ENCODE results near the gene KCNIP1.
A peak's percentile ranks its signal among the peaks of the same experiment; 100 is the strongest.
"Not testable (repeated sequence)": the region's sequence is repeated elsewhere in the genome, so short reads cannot be mapped to it uniquely, and the experiment has no call there.

The KCNIP1 gene

DNA sequence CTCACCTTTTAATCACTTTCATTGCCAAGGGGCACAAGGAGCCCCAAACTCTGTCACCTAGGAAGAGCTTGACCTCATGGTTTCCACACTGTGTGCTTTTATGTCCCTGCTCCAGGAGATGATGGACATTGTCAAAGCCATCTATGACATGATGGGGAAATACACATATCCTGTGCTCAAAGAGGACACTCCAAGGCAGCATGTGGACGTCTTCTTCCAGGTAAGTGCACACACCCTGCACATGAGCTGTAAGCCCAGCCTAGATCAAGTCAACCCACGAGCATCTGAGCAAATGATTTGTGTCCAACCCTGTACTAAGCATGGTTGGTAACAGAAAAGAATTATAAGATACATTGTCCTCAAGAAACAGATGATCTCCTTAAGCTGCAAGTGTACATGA, 228.9 kb downstream of the KCNIP1 start:
- DNase-seq, result no peak

DNA sequence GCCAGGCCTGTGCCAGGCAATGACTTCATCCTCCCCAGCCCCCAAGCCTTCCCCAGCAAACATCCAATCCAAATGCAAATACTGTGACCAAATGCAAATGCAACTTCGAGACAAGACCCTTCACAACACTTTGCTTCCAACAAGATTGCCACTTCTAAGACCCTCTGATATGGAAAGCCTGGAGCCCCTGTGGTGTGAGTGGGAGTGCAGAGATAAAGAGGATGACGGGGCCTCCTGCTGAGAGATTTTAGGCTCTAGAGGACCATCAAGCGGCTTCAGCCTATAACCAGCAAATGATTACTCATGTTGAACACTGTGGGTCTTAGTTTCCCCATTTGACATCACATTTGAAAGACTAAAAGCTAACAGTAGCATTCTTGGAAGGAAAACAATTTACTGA, 233.1 kb downstream of the KCNIP1 start:
- DNase-seq, result no peak

DNA sequence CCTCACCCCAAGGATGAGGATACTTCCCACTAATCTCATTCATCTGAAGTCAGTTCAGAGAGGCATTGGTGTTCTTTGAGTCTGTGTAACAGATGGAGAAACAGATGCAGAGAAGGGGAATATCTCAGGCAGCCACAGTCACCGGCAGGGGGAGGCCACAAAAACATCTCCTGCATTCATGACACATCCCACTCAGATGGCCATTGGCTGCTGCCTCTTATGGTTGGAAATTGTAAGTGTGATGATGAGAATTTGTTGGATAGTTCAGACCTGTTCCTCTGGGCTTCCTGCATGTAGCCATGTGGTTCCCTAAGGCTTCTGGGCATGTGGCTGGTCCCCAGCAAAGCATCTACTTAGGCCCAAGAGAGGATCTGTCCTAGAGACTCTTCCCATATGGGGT, 233.8 kb downstream of the KCNIP1 start:
- peak; percentile 76 for DNase-seq

DNA sequence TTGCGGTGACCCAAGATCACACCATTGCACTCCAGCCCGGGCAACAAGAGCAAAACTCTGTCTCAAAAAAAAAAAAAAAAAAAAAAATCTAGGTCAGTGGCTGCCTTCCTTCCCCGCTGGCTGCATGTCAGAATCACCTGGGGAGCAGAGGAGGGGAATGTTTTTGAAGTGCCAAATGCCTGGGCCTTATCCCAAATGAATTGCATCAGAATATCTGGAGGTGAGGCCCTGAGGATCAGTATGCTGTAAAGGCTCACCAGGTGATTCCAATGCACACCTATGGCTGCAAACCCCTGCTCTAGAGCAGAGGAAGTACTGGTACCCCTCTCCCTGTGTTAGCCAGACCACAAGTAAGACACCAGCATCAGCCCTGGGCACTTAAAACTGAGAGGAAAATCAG, 235.0 kb downstream of the KCNIP1 start:
- DNase-seq, result no peak

DNA sequence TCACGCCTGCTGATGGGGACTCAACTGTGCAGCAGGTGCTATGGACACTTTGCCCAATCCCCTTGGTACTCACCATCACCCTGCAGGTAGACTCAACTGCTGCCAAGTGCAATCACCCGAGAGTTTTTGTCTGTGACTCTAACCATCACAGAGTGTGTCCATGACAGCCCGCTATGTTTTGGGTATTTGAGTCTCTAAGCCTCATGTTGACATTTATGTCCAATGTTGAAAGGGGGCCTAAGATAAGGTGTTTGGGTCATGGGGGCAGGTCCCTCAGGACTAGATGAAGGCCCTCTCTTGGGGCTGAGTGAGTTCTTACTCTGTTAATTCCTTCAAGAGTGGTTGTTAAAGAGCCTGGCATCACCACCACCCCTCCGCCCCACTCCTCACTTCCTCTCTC, 235.6 kb downstream of the KCNIP1 start:
- DNase-seq, result no peak

DNA sequence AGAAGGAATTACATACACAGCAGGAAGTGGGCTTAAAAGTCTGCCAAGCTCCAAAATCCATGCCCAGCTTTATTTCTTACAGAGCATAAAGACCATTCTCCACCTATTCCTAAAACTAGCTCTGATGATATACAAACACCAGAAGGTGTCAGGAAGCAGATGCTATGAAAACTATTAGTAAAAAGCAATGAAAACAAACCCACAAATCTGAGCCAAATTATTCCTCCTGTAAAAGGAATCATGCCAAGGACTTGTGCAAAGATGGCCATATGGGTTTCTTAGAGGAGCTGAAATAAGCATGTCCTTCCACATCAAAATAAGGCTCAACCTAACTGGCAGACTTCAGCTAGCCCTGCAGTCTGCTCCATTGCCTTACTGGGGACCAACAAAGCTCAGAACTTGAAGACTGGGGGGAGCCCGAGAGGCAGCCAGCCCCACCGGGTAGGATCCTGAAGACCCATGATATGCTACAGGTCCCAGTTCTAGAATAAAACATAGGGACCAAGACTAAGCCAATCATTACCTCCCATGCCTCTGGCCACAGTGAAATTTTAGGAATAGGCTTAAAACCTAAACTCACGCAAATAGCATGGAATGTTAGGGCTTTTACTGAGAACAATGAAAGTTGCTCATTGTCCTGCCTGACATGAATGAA, 236.9 kb downstream of the KCNIP1 start:
- no peak for DNase-seq

DNA sequence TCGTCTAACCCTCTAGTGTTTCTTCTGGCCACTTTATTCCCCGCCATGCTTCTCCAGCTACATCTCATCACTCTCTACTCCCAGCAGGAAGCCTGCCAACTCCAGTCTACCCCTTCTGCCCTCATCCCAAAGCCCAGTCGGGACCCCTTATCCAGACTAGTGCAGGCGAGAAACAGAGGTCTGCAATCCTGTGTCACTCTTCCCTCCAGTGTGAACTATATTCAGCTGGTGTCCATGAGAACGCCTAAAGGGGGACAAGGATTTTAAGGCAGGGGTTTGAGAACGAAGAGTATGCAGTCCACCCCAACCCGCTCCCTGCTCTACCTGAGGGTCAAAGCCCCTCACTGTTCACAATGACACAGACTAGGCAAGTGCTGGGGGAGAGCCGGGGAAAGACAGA, 238.0 kb downstream of the KCNIP1 start:
- DNase-seq, result no peak

DNA sequence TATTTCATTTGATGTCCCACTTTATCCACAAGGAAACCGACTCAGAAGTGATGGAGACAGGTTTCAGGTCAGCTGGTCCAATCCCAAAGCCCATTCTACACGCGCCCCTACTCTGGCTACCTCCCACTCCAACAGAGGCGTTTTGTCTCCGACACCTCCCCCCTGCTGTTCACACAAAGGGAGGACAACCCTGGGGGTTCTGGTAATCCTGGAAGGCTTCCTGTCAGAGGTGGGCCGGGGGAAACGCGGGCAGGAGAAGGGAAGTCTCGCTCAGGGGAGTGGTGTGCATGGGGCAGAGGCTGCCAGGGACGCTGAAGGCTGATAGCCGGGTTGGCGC, 240.0 kb downstream of the KCNIP1 start:
- no peak for DNase-seq

DNA sequence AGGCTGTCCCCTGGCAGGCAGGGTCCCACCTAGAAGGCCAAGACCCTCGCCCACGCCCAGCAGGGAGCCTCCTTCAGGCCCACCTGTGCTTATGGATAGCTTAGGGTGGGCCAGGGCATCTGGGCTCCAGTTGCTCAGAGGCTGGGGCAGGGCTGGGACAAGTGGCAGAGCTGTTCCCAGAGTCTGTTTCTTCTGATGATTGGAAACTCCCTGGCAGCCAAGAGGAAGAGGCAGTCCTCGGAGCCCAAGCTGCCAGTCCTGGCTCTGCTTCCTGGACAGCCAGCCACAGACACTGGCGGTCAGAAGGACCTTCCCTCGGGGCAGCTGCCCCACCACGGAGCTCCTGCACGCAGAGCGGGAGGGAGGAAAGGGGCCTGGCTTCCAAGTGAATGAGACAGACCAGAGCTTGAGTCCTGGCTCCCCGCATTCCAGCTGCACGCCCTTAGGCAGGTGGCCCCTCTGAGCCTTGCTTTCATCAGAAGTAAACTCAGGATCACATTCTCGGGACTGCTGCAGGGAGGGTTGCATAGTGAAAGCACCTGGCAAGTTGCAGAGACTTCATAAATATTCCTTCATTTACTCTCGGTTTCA, 241.8 kb downstream of the KCNIP1 start:
- no peak for DNase-seq

DNA sequence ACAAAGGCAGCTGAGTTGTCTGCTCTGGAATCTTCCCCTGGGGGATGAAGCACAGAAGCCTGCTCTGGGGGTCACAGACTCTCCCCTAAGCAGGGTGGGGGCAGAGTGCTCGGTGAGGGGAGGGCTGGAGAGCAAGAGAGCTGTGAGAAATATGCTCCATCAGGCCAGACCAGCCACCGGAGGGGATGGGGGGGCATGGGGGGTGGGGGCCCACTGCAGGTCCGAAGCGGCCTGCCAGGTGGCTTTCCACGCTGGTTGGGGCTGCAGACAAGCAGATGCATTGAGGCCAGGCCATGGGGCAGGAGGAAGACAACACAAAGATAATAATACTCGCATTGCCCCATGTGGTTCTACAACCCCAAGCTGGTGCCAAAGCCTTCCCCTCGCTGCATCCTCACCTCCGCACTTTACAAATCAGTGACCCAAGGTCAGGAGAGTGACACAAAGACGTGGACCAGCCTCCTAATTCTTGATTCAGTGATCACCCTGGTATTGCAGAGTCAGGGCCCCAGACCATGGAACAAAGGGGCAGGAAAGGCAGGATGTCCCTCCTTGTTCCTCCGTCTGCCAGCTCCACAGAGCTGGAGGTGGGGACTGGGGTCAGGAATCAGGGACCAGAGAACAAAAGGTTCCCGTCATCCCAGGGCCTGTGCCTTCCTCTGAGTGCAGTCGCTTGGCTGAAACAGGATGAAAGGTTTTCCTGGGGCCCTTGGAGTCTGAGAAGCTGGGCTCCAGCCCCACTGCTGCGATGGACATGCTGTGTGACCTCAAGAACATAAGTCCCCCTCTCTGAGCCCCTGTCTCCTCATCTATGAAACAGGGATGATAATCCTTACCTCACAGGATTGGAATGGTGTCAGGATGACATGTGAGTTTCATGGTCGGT, 242.5 kb downstream of the KCNIP1 start:
- no peak for DNase-seq

DNA sequence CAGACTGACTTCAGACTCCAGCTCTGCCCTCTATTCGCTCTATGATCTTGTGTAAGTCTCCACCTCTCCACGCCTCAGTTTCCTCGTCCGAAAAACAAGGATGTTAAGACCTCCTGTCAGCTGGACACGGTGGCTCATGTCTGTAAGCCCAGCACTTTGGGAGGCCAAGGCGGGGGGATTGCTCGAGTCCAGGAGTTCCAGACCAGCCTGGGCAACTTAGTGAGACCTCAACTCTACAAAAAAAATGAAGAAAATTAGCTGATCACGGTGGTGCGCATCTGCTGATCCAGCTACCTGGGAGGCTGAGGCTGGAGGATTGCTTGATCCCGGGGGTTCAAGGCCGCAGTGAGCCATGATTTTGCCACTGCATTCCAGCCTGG, 243.1 kb downstream of the KCNIP1 start:
- no peak for DNase-seq

DNA sequence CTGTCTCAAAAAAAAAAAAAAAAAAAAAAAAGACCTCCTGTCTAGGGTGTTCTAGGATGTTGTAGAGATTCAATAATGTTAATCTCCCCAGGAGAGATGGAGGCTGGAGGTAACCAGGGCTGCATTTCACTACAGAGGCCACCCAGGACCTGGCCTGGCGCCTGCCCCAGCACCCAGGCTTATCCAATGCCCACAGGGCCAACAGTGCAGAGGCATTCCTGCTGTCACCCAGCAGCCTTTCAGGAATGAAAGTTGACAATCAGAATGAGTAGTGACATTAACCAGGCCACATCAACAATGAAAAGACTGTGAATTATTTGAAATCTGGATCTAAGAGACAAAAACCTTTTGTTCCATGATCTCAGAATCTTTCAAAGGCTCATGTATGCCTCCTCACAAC, 243.5 kb downstream of the KCNIP1 start:
- no peak for DNase-seq

DNA sequence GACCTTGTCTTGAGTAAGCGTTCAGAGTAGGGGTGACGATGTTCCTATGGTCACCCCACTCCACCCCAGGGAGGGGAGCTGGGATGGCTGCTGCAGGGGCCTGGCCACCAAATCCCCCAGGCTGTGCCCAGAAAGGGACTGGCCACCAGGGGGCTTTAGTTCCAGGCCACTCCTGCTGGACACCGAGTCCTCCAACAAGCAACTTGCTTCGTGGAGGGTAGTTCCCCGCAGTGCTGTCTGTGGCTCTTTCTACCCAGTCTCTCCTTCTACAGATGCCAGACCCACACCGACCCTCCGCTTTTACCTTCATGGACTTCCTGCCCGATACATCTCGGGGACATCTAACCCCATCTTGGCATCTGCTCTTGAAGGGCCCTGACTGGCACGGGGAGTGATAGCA, 244.0 kb downstream of the KCNIP1 start:
- no peak for DNase-seq

DNA sequence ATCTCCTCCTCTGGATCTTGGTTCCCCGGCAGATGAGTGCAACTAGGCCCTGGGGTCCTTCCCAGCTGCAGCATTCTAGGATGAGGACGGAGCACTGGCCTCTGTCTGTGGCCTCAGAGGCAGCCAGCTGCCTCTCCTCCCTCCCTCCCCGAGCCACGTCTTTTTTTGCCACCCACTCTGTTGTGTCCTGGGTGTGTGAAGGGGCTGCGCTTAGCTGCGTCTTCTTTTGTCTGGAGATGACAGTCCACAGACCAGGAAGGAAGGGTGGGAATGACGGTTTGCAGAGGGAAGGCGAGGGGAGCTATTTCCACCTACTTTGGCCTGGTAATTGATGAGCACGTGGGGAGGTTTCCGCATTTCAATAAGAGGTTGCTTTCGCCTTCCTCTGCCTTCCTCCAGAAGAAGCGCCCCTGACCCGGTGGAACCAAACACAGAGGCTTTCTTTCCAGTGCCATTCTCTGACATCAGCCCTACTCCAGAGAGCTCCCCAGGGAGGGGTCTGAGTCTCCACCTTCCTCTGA, 245.2 kb downstream of the KCNIP1 start:
- DNase-seq, result no peak

DNA sequence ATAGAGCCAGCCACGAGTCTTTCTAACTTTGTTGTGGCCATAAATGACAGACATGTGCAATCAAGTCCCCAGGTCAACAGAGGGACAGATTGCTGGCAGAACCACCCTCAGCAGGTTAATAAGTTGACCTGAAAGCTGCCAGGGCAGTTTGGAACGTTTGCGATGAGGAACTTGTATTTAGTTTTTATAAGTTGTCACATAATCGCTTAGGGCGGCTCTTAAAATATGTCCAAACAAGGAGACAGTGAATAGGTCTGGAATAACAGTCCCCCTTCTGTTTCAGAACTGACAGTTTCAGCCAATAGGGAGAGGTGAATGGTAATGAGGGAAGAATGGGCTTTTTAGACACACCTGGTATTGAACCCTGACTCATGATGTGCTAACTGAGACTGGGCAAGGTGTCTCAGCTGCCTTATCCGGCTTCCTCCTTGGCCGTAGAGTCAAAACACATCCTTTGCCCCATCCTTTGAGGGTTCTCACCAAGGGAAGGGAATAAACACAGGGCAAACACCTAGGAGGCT, 246.2 kb downstream of the KCNIP1 start:
- no peak for DNase-seq

DNA sequence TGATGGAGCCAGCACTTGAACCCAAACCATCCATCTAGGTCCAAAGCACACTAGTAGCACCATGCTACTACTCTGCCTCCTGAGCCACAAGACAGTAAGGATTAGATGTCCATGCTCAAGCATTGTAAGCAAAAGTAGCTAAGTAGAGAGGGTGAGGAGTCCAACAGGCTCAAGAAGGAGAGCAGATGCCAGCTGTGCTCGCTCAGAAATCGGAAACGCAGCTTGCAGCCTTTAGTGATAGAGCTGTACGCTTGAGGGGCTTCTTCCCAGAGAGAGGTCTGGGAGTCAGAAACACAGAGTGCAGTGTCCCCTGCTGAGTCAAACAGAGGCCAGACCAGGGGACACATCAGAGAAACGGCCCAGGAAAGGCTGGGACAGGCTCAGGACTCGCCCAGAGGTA, 247.0 kb downstream of the KCNIP1 start:
- DNase-seq, result peak; percentile 27

DNA sequence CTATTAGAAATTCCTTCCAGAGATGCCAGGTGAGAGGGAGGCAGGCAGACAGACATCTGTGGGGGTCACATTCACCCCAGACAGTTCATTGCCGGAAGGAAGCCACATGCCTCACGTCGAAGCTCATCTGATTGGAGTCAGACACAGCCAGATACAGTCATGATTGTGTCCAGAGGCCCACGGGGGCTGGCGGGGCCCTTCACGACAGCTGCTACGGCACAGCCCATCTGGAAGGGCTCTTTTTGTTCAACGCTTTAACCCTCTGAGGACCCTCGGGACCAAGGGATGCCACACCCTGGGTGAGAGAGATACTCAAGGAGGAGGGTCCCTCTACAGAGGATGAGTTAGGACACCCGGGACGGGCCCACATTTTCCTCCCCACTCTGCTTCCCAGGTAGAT, 247.8 kb downstream of the KCNIP1 start:
- peak; percentile 63 for DNase-seq

DNA sequence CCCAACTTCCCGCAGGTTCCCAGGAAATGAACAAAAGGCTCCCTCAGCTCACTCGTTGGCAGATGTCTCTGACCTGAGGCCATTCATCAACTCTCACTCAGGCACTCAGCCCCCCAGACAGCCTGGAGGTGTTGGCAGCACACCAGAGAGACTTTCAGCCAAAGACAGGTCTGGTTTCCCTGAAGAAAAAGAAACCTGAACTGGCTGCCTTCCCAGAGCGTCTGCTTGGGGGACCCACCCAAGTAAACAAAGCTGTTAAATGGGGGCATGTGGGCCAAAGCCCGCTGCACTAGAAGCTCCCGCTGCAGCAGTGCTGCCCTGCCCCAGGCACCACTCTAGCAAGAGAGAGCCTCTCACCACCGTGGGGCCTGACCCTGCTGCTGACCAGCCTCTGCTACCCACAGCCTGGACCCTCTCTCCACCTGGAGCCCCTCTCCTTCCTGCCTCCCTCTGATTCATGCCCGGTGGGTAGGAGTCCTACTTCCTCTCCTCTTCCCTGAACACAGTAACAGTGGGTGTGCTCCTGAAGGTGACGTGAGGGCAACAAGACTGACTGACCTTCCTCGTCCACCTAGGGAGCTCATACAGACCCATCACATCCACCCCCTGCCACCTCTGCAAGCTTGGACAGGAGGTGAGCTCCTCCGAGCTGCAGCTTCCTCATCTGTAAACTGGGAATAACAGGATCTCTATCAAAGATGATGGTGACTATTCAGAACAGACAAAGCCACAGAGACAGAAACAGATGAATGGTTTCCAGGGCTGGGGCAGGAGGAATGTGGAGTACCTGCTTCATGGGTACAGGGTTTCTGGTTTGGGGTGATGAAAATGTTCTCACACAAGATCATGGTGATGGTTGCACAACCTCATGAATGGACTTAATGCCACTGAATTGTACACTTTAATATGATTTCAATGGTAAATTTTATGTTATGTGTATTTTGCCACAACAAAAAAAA, 248.7 kb downstream of the KCNIP1 start:
- peak; percentile 45 for DNase-seq

DNA sequence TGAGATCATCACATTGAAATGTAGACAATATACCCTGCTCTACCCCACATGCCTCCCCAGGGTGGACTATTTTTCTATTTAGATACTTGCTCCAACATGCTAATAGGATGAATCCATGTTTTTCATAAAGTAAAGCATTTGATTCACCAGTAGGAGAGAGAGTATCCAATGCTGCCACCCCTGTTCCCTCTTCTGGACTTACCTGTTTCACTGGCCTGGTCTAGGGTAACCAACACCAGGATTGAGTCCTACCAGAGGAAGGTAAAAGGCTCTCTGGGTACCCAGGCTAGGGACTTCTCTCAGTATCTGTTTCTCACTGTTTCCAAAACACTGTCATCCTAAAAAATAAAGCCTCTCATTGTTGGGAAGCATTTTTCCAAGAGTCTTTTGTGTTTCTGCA, 249.5 kb downstream of the KCNIP1 start:
- no peak for DNase-seq

DNA sequence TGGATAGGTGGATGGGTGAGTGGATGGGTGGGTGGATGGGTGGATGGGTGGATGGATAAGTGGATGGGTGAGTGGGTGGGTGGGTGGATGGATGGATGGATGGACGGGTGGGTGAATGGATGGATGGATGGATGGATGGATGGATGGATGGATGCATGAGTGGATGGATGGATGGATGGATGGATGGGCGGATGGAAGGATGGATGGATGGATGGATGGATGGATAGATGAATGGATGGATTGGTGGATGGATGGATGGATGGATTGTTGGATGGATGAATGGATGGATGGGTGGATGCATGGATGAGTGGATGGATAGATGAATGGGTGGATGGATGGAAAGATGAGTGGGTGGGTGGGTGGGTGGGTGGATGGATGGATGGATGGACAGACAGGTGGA, 250.7 kb downstream of the KCNIP1 start:
- not testable (repeated sequence) for DNase-seq

DNA sequence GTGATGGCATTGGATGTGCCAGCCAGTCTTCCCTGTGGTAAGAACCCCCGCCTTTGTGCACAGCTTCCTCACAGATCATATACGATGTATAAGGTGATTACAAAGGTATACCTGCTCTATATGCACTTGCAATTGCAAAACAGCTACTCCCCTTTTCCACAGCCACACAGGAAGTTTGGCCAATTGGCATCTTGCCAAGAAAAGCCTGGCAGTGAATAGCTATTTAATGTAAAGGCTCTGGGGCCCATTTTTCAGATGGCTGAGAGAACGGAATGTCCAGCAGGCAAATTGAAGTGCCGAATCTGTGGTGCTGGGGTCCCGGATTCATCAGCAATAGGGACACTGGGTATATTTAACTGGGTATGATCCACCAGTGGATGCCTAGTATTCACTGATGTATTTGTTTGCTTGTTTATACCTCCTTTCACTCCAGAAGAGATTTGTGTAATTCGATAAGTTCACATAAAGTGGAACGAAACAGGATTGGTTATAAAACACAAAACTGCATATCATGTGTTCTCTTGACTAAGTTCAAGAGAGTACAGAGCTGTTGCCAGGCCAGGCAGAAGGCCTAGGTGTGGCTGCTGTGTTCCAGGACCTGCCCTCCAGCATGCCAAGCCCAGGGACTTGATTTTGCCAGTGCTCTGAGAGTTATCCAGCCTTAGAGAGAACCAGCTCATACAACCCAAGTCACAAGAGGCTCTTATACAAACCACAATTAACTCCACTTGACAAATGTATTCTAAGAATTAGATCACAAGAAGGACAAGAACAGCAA, 252.0 kb downstream of the KCNIP1 start:
- no peak for DNase-seq

DNA sequence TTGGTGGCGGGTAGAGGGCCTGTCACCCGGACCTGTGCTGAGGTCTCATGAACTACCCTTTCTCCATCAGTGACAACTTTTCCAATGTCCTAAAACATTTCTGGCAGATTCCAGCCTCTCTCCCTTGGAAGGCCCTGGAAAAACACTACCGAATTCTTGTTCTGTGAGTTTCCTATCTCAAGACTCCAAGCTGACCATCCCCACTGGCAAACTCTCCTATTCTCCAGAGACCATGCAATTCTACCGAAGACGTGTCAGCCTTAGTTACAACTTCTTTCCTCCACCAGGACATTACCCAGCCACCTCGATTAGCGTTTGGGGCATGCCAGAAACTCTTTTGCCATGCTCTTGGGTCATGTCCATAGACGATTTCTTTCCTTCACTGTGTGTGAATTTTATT, 252.9 kb downstream of the KCNIP1 start:
- DNase-seq, result no peak
